Activated naive CD4-positive, alpha-beta T cell treated with anti-CD3 and anti-CD28 coated beads for 36 hours (primary cell): ENCODE data around the gene RNF217. TPM values are rescaled to one million over a fixed set of nuclear protein-coding genes. Genes with fewer than 3 reads are reported as not detected.

Source experiments
- CTCF ChIA-PET: fragments of 350-600 bp; sonication (Branson Sonifier 250); formaldehyde crosslinking; loops from one replicate; lab custom pipeline; 2021; ENCODE audit warnings: antibody characterized with exemption; lab: Charles Lee
- DNase-seq: peaks from one replicate; pipeline ENCODE4 v3.0.0-alpha.2; 2020
- H3K27ac Mint-ChIP-seq: one replicate; pipeline ENCODE4 v1.8.0; 2021; ENCODE audit warnings: mild to moderate bottlenecking, mixed read lengths
- H3K27me3 Mint-ChIP-seq: one replicate; pipeline ENCODE4 v1.8.0; 2021; ENCODE audit warnings: low read depth, mixed read lengths
- H3K36me3 Mint-ChIP-seq: one replicate; pipeline ENCODE4 v1.8.0; 2021; ENCODE audit warnings: low read depth, mixed read lengths
- H3K4me1 Mint-ChIP-seq: one replicate; pipeline ENCODE4 v1.8.0; 2021; ENCODE audit warnings: low read depth, mixed read lengths
- H3K4me3 Mint-ChIP-seq: one replicate; pipeline ENCODE4 v1.8.0; 2021; ENCODE audit warnings: mild to moderate bottlenecking, moderate library complexity, mixed read lengths
- H3K9me3 Mint-ChIP-seq: one replicate; pipeline ENCODE4 v1.8.0; 2021; ENCODE audit warnings: mixed read lengths
- intact Hi-C: fragments of 100-400 bp; cut with micrococcal nuclease; formaldehyde crosslinking; loops from one replicate; pipeline ENCODE4 v1.15.1; 2023
- total RNA-seq, 2 experiments: library from RNA; stranded (reverse); gene quantifications; one replicate each; pipeline ENCODE4 v1.2.3, GENCODE V29; 2021

RNF217 gene
- total RNA-seq, 2 experiments from 2014 or later = 1.8 to 2.4 TPM

GRCh38 chr6:124983383-124984083, 21.3 kb downstream of the RNF217 start:
- H3K27ac Mint-ChIP-seq = no peak overlapping the region
- peaks cover 7% of the 10 kb centered on the region for H3K27me3 Mint-ChIP-seq
- CTCF ChIA-PET = no interaction called here
- H3K9me3 Mint-ChIP-seq = peaks cover 5% of the 10 kb centered on the region
- DNase-seq = no peak
- peaks cover under 1% of the 10 kb centered on the region for H3K36me3 Mint-ChIP-seq
- H3K4me1 Mint-ChIP-seq = peaks cover 11% of the 10 kb centered on the region
- no peak overlapping the region for H3K4me3 Mint-ChIP-seq
- intact Hi-C loops = no loop called here

DNA sequence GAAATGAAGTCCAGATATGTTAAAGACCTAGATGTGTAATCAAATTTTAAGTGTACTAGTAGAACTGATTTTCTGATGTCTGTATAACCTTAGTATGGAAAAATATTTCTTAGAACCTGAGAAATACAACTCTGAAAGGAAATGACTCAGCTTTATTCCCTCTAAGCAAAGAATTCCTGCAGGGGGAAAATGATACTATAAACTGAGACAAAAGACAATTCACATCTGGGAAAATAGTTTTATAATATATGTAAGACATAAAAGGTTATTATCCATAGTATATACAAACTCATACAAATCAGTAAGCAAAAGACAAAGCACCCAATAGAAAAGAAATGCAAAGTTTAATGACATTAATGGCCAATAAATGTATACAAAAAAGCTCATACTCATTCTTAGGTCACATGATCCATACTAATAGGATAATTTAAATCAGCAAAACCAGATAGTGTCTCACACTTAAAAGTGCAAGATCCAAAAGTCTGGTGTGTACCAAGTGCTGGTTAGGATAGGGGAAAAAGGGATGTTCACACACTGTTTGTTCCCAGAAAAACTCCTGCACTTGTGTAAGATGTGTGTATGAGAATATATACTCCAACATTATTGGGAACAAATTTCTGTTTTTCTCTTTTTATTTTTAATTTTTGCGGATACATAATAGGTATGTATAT, 22.6 kb downstream of the RNF217 start:
- Mint-ChIP-seq H3K4me3 (no peak overlapping the region), H3K27ac (no peak overlapping the region), H3K9me3 (no peaks in the 10 kb centered on the region), H3K27me3 (no peaks in the 10 kb centered on the region), H3K4me1 (peaks cover 11% of the 10 kb centered on the region), H3K36me3 (no peaks in the 10 kb centered on the region)
- no peak for DNase-seq
- intact Hi-C loops = no loop called here
- CTCF ChIA-PET = interaction anchor here (0.7 kb wide), 1 partner anchor 8 kb away, joined by 3 read pairs; no protein-coding TSS in a partner anchor

DNA sequence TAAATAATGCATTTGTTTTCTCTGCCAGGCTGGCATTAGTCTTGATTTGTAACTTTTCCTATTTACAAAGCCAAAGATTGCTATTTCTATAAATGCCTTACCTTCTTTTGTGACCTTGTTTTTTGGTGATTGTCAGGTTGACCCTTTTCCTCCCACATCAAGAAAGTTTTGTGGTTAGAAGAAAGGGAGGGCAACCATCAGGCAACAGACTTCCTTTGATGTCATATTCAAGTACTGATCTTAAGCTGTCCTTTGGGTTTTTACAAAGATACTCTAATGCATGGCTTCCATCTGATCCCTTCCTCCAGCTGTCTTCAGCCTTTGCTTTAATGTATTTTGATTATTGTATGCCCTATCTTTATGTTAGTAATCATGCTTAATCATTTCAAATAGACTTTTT, 23.9 kb downstream of the RNF217 start:
- Mint-ChIP-seq H3K4me3 (no peak overlapping the region), H3K36me3 (no peaks in the 10 kb centered on the region), H3K27ac (no peak overlapping the region), H3K9me3 (no peaks in the 10 kb centered on the region), H3K27me3 (no peaks in the 10 kb centered on the region), H3K4me1 (peaks cover 11% of the 10 kb centered on the region)
- intact Hi-C loops = no loop called here
- CTCF ChIA-PET = interaction anchor here (0.6 kb wide), 2 partner anchors 79 to 1498 kb away, joined by 3 to 5 read pairs; no protein-coding TSS in a partner anchor
- no peak for DNase-seq

DNA sequence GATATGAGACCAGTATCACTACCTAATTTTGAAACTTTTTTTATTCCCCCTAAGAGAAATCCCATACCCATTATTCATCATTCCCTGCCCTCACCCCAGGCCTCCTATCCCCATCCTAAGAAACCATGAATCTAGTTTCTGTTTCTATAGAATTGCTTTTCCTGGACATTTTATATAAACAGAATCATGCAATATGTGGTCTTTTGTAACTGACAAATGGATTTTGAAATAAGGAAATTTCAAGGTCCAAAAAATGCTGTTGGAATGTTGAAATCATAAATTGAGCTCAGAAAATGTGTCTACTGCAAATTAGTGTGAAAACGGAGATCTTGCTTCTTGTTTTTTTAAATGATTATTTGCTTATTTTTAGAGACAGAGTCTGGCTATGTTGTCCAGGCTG, 25.1 kb downstream of the RNF217 start:
- Mint-ChIP-seq H3K36me3 (no peaks in the 10 kb centered on the region), H3K4me3 (no peak overlapping the region), H3K4me1 (peaks cover 11% of the 10 kb centered on the region), H3K27ac (no peak overlapping the region), H3K27me3 (no peaks in the 10 kb centered on the region), H3K9me3 (no peaks in the 10 kb centered on the region)
- no peak for DNase-seq
- intact Hi-C loops = no loop called here
- CTCF ChIA-PET = no interaction called here

DNA sequence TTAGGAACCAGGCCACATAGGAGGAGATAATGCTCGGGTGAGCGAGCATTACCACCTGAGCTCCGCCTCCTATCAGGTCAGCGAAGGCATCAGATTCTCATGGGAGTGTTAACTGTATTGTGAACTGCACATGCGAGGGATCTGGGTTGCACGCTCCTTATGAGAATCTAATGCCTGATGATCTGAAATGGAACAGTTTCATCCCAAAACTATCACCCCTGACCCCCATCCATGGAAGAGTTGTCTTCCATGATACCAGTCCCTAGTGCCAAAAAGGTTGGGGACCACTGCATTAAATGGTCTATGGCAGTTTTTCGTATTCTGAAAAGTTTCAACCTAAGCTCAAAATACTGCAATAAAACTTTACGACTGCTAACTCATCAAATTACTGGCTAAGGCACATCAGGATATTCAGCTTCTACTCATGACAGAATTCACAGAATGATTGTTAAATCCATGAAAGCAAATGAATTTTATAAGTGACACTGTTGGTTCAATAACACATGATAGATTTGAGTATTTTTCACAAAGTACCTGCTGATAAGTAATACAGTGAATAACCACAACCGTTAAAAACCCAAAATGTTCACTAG, 25.9 kb downstream of the RNF217 start:
- intact Hi-C loops = no loop called here
- Mint-ChIP-seq H3K9me3 (no peaks in the 10 kb centered on the region), H3K4me3 (no peak overlapping the region), H3K4me1 (peaks cover 11% of the 10 kb centered on the region), H3K27ac (no peak overlapping the region), H3K27me3 (no peaks in the 10 kb centered on the region), H3K36me3 (no peaks in the 10 kb centered on the region)
- CTCF ChIA-PET = interaction anchor here (0.8 kb wide), 1 partner anchor 36 kb away, joined by 3 read pairs; no protein-coding TSS in a partner anchor
- no peak for DNase-seq

GRCh38 chr6:124989136-124989983, 27.1 kb downstream of the RNF217 start:
- intact Hi-C loops = no loop called here
- Mint-ChIP-seq H3K4me1 (peaks cover 5% of the 10 kb centered on the region), H3K27ac (no peak overlapping the region), H3K36me3 (no peaks in the 10 kb centered on the region), H3K9me3 (no peaks in the 10 kb centered on the region), H3K4me3 (no peak overlapping the region), H3K27me3 (no peaks in the 10 kb centered on the region)
- CTCF ChIA-PET = no interaction called here
- no peak for DNase-seq

- H3K9me3 Mint-ChIP-seq = no peaks in the 10 kb centered on the region
- H3K36me3 Mint-ChIP-seq = no peaks in the 10 kb centered on the region
- H3K4me1 Mint-ChIP-seq = peaks cover 4% of the 10 kb centered on the region
- DNase-seq = no peak
- intact Hi-C loops = no loop called here
- CTCF ChIA-PET = no interaction called here
- no peak overlapping the region for H3K27ac Mint-ChIP-seq
- no peaks in the 10 kb centered on the region for H3K27me3 Mint-ChIP-seq
- no peak overlapping the region for H3K4me3 Mint-ChIP-seq
Observed at GRCh38 chr6:124990988-124991387, 28.8 kb downstream of the RNF217 start.

GRCh38 chr6:124991764-124992295, 29.6 kb downstream of the RNF217 start:
- H3K4me3 Mint-ChIP-seq = no peak overlapping the region
- no peaks in the 10 kb centered on the region for H3K27me3 Mint-ChIP-seq
- no peaks in the 10 kb centered on the region for H3K9me3 Mint-ChIP-seq
- intact Hi-C loops = no loop called here
- no peak overlapping the region for H3K27ac Mint-ChIP-seq
- H3K4me1 Mint-ChIP-seq = no peaks in the 10 kb centered on the region
- CTCF ChIA-PET = no interaction called here
- DNase-seq = no peak
- no peaks in the 10 kb centered on the region for H3K36me3 Mint-ChIP-seq

- no peaks in the 10 kb centered on the region for H3K9me3 Mint-ChIP-seq
- no peak overlapping the region for H3K27ac Mint-ChIP-seq
- CTCF ChIA-PET = no interaction called here
- intact Hi-C loops = no loop called here
- H3K4me1 Mint-ChIP-seq = no peaks in the 10 kb centered on the region
- H3K27me3 Mint-ChIP-seq = no peaks in the 10 kb centered on the region
- DNase-seq = no peak
- H3K36me3 Mint-ChIP-seq = no peaks in the 10 kb centered on the region
- H3K4me3 Mint-ChIP-seq = no peak overlapping the region
Observed at GRCh38 chr6:124993327-124993726, 31.1 kb downstream of the RNF217 start.

DNA sequence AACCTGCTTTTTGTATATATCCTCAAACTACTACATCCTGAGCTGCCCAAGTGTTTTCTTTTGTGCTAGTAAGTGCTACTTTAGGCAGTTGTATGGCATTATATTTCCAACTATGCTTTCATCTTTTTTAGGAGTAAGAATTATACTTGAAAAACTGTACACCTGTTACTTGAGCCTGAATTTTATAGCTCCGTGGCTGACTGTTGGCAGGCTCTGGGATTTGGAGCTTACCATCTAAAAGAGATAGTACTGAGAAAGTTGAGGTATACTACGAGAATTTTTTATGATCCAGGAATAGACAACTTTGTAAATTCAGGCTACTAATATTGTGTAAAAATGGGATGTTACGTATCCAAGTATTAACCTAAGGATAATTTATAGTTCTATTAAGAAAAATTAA, 32.4 kb downstream of the RNF217 start:
- no peaks in the 10 kb centered on the region for H3K36me3 Mint-ChIP-seq
- no peaks in the 10 kb centered on the region for H3K4me1 Mint-ChIP-seq
- H3K27ac Mint-ChIP-seq = no peak overlapping the region
- DNase-seq = no peak
- H3K9me3 Mint-ChIP-seq = no peaks in the 10 kb centered on the region
- H3K4me3 Mint-ChIP-seq = no peak overlapping the region
- CTCF ChIA-PET = interaction anchor here (0.8 to 0.9 kb wide), 2 partner anchors 15 to 119 kb away, joined by 3 to 4 read pairs; no protein-coding TSS in a partner anchor
- H3K27me3 Mint-ChIP-seq = no peaks in the 10 kb centered on the region
- intact Hi-C loops = no loop called here

DNA sequence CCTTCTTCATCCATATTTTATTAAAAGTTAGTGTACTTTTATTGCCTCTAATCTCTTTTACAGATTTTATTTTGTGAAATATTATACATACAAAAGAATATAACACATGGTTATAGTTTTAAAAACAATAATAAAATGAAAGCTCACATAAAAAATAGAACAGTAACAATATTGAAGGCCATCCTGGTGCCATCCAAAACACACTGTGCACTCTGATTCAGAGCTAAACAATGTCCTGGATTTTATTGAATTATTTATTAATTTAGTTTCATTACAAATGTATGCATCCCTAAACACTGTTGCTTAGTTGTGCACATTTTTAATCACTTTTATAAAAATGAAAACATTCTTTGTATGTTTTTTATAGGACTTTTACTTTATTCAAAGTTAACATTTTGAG, 32.9 kb downstream of the RNF217 start:
- Mint-ChIP-seq H3K4me1 (no peaks in the 10 kb centered on the region), H3K4me3 (no peak overlapping the region), H3K27me3 (no peaks in the 10 kb centered on the region), H3K9me3 (no peaks in the 10 kb centered on the region), H3K27ac (no peak overlapping the region), H3K36me3 (no peaks in the 10 kb centered on the region)
- CTCF ChIA-PET = interaction anchor here (0.8 to 0.9 kb wide), 2 partner anchors 16 to 119 kb away, joined by 3 to 4 read pairs; no protein-coding TSS in a partner anchor
- DNase-seq = no peak
- intact Hi-C loops = no loop called here
